Smooth muscle cell (in vitro differentiated cells): ENCODE results near the gene MAML3. TPM values are rescaled to one million over a fixed set of nuclear protein-coding genes. Genes with fewer than 3 reads are reported as not detected.

Experiments used
- DNase-seq: peaks from one replicate; lab custom pipeline; 2025; ENCODE audit not compliant: unreplicated experiment; lab: John Stamatoyannopoulos, UW
- H2AFZ ChIP-seq: fragments of 200-600 bp; sonication (generic); 2 replicates; pipeline ENCODE4 v1.6.0; 2016; ENCODE audit warnings: antibody characterized with exemption, low read depth, mild to moderate bottlenecking
- H3F3A ChIP-seq: fragments of 200-600 bp; sonication (generic); 2 replicates; pipeline ENCODE4 v1.6.0; 2017; ENCODE audit warnings: antibody characterized with exemption, low read depth
- H3K27ac ChIP-seq: fragments of 200-600 bp; sonication (generic); 2 replicates; pipeline ENCODE4 v1.5.1; 2016; ENCODE audit warnings: low read depth, mild to moderate bottlenecking
- H3K27me3 ChIP-seq: fragments of 200-600 bp; sonication (generic); 2 replicates; pipeline ENCODE4 v1.6.1; 2016; ENCODE audit warnings: low read depth, mild to moderate bottlenecking
- H3K36me3 ChIP-seq: fragments of 200-600 bp; sonication (generic); 2 replicates; pipeline ENCODE4 v1.5.1; 2016; ENCODE audit warnings: low read depth
- H3K4me1 ChIP-seq: fragments of 200-600 bp; sonication (generic); 2 replicates; pipeline ENCODE4 v1.5.1; 2016; ENCODE audit warnings: low read depth
- H3K4me2 ChIP-seq: fragments of 200-600 bp; sonication (generic); 2 replicates; pipeline ENCODE4 v1.6.0; 2016; ENCODE audit warnings: mild to moderate bottlenecking
- H3K4me3 ChIP-seq: fragments of 200-600 bp; sonication (generic); 2 replicates; pipeline ENCODE4 v1.5.1; 2016; ENCODE audit warnings: mild to moderate bottlenecking
- H3K79me2 ChIP-seq: fragments of 200-600 bp; sonication (generic); 2 replicates; pipeline ENCODE4 v1.6.0; 2016; ENCODE audit warnings: low read depth, mild to moderate bottlenecking
- H3K9ac ChIP-seq: fragments of 200-600 bp; sonication (generic); 2 replicates; pipeline ENCODE4 v1.6.0; 2016; ENCODE audit warnings: low read depth
- H3K9me3 ChIP-seq: fragments of 200-600 bp; sonication (generic); replicated peaks from 2 replicates; pipeline ENCODE4 v1.5.1; 2016; ENCODE audit warnings: low read depth
- H4K20me1 ChIP-seq: fragments of 200-600 bp; sonication (generic); 2 replicates; pipeline ENCODE4 v1.6.0; 2016; ENCODE audit warnings: low read depth
- WGBS: methylation state at CpG from one replicate; pipeline ENCODE4 v1.1.7; 2016; ENCODE audit warnings: low lambda C conversion rate; 5-methylcytosine and 5-hydroxymethylcytosine counted together
- polyA plus RNA-seq: library from polyadenylated mRNA; unstranded; fragments of >200 nt; fragmentation: Nextera tagmentation; extraction: Ambion mirVana; gene quantifications from 2 replicates; pipeline ENCODE4 v1.2.1, GENCODE V29; 2016
- total RNA-seq: library from RNA; depleted of rRNA; stranded (reverse); fragments of >200 nt; gene quantifications from 2 replicates; pipeline ENCODE4 v1.2.3, GENCODE V29; 2014
- TF ChIP-seq, protein P1 (sequence below): fragments of 200-600 bp; sonication (generic); IDR thresholded peaks from 2 replicates; pipeline ENCODE4 v1.5.1; 2017; ENCODE audit warnings: borderline replicate concordance, mild to moderate bottlenecking, antibody characterized with exemption; ENCODE audit not compliant: insufficient read depth, poor library complexity, severe bottlenecking

The MAML3 gene
- total and polyA plus RNA-seq, 2 experiments from 2014 or later, result 4.9 to 12.6 TPM

DNA sequence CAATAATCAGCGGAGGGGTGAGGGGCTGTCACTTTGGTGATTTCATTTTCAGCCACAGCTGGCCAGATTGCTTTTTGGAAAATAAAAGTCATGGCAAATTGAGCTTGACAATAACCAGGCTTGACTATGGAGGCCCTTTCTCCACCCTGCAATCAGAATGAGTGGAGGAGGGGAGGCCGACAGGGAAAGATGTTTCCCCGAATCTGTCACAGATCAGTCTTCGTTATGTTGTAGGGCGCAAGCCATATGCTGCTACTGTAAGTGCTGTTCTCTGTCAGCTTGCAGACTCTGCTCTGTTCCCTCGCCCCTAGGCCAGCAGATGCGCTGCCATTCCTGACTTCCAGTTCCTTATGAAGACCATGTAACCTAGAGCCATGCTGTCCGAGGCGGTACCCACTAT lies 374.3 kb downstream of the MAML3 start:
- WGBS, result 75% methylated on average over 9 of the region's 9 CpGs
- no peak for DNase-seq
- no peaks in the 10 kb centered on the region for H3F3A ChIP-seq
- H4K20me1 ChIP-seq, result peaks cover 15% of the 10 kb centered on the region
- H3K9ac ChIP-seq, result no peak overlapping the region
- TF ChIP-seq, protein P1, sequence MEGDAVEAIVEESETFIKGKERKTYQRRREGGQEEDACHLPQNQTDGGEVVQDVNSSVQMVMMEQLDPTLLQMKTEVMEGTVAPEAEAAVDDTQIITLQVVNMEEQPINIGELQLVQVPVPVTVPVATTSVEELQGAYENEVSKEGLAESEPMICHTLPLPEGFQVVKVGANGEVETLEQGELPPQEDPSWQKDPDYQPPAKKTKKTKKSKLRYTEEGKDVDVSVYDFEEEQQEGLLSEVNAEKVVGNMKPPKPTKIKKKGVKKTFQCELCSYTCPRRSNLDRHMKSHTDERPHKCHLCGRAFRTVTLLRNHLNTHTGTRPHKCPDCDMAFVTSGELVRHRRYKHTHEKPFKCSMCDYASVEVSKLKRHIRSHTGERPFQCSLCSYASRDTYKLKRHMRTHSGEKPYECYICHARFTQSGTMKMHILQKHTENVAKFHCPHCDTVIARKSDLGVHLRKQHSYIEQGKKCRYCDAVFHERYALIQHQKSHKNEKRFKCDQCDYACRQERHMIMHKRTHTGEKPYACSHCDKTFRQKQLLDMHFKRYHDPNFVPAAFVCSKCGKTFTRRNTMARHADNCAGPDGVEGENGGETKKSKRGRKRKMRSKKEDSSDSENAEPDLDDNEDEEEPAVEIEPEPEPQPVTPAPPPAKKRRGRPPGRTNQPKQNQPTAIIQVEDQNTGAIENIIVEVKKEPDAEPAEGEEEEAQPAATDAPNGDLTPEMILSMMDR, result no peak
- H3K4me3 ChIP-seq, result no peak overlapping the region
- H3K36me3 ChIP-seq, result no peaks in the 10 kb centered on the region
- peaks cover 45% of the 10 kb centered on the region for H3K4me1 ChIP-seq
- no peaks in the 10 kb centered on the region for H3K9me3 ChIP-seq
- no peak overlapping the region for H2AFZ ChIP-seq
- H3K27me3 ChIP-seq, result no peaks in the 10 kb centered on the region
- peaks cover 3% of the 10 kb centered on the region for H3K79me2 ChIP-seq
- H3K4me2 ChIP-seq, result no peak overlapping the region
- H3K27ac ChIP-seq, result no peak overlapping the region

DNA sequence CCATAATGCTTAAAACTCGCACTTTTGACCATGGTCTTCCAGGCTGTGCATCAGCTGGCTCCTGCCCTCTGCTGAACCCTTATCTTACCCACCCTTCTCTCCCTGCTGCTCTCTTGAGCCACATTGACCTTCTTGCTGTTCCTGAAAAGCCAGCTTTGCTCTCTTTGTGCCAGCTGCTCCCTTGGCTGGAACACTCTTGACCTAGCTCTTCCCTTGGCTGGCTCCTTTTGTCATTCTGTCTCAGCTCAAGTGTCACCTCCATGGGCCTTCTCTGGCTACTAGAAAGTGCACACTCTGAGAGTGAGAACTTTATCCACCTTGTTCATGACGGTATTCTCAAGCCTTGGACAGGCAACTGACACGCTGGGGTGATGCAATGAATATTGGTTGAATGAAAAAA lies 376.2 kb downstream of the MAML3 start:
- Histone ChIP-seq H3K36me3 (no peaks in the 10 kb centered on the region), H3F3A (no peaks in the 10 kb centered on the region), H4K20me1 (peaks cover 15% of the 10 kb centered on the region), H2AFZ (no peak overlapping the region), H3K4me3 (no peak overlapping the region), H3K9me3 (no peaks in the 10 kb centered on the region), H3K4me1 (peaks cover 27% of the 10 kb centered on the region), H3K4me2 (no peak overlapping the region), H3K9ac (no peak overlapping the region), H3K79me2 (peaks cover 3% of the 10 kb centered on the region), H3K27me3 (no peaks in the 10 kb centered on the region), H3K27ac (no peak overlapping the region)
- 97% methylated on average over 3 of the region's 3 CpGs for WGBS
- no peak for DNase-seq
- TF ChIP-seq, protein P1, result no peak

DNA sequence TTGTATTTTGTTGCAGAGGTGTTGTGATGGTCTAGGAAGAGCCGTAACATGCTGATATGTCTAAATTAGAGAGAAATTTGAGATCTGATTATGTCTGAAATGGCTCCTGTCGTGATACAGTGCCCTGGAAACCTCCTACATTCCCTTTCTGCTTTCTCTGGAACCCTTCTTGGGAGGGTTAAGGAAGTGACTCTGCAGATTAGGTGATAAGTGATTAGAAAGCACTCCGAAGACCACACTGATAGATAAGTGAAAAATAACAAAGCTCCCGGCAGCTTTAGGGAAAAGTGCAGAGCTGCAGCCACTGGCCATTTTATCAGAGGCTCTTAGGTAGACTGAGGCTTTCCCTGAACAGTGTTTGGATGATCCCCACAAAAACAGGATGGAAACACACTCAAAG lies 377.7 kb downstream of the MAML3 start:
- no peak for DNase-seq
- Histone ChIP-seq H3K4me3 (no peak overlapping the region), H3K4me1 (peaks cover 24% of the 10 kb centered on the region), H3K9ac (no peak overlapping the region), H3K36me3 (no peaks in the 10 kb centered on the region), H4K20me1 (peaks cover 15% of the 10 kb centered on the region), H3K27ac (no peak overlapping the region), H3K27me3 (no peaks in the 10 kb centered on the region), H2AFZ (no peak overlapping the region), H3K9me3 (no peaks in the 10 kb centered on the region), H3F3A (no peaks in the 10 kb centered on the region), H3K4me2 (no peak overlapping the region), H3K79me2 (peaks cover 3% of the 10 kb centered on the region)
- WGBS, result 37% methylated on average over 4 of the region's 4 CpGs
- TF ChIP-seq, protein P1, result no peak

DNA sequence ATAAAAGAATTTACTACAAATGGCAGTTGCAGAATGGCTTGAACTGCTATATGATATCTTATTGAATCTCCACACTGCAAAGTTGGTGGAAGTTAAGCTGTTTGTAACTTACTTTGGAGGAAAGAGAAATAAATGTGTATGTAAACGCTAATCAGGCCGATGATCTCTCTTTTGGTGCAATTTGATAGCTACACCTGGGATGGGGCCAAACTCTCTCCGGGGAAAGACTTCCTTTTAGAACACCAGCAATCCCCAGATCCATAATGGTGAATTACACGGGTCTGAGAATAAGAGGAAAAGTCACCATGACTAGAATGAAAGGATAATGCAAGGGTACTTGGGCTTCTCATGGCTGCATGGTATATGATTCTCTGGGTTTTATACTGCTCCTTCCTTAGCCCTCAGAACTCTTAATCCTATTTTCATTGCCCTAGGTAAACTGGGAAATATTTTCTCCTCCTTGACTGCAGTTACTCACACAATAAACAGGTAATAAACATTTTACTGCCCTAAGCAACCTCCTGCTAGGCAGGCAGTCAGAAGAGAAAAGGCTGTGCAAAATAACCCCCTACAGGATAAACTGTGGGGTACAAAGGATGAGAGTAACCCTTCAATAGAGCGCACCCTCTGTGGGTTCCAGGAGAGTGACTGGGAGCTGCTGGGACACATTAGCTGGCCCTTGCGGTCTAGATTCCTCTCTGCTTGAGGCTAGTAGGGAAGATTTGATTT lies 379.1 kb downstream of the MAML3 start:
- Histone ChIP-seq H3K4me3 (no peak overlapping the region), H3K9ac (no peak overlapping the region), H3K4me2 (no peak overlapping the region), H2AFZ (no peak overlapping the region), H3K27ac (no peak overlapping the region), H4K20me1 (peaks cover 15% of the 10 kb centered on the region), H3F3A (no peaks in the 10 kb centered on the region), H3K36me3 (no peaks in the 10 kb centered on the region), H3K9me3 (no peaks in the 10 kb centered on the region), H3K4me1 (peaks cover 33% of the 10 kb centered on the region), H3K27me3 (no peaks in the 10 kb centered on the region), H3K79me2 (peaks cover 3% of the 10 kb centered on the region)
- DNase-seq, result no peak
- TF ChIP-seq, protein P1, result no peak
- 83% methylated on average over 6 of the region's 6 CpGs for WGBS
